Progenitor cell of endocrine pancreas (in vitro differentiated cells): ENCODE data around the gene ANO10. TPM values are rescaled to one million over a fixed set of nuclear protein-coding genes. Genes with fewer than 3 reads are reported as not detected.
"Not testable (repeated sequence)": the region's sequence is repeated elsewhere in the genome, so short reads cannot be mapped to it uniquely, and the experiment has no call there.

Experiments
- DNase-seq: peaks from one replicate; pipeline ENCODE4 v3.0.0; 2021; ENCODE audit warnings: low spot score; ENCODE audit not compliant: unreplicated experiment
- H3K27ac Mint-ChIP-seq: 2 replicates; pipeline ENCODE4 v1.8.0; 2021; ENCODE audit warnings: mild to moderate bottlenecking, moderate library complexity, mixed read lengths
- H3K27me3 Mint-ChIP-seq: 2 replicates; pipeline ENCODE4 v1.8.0; 2021; ENCODE audit warnings: mixed read lengths
- H3K36me3 Mint-ChIP-seq: 2 replicates; pipeline ENCODE4 v1.8.0; 2022; ENCODE audit warnings: mixed read lengths; ENCODE audit not compliant: insufficient read depth
- H3K4me1 Mint-ChIP-seq: 2 replicates; pipeline ENCODE4 v1.8.0; 2021; ENCODE audit warnings: low read depth, mixed read lengths
- H3K4me3 Mint-ChIP-seq: 2 replicates; pipeline ENCODE4 v1.8.0; 2021; ENCODE audit warnings: low read depth, mild to moderate bottlenecking, moderate library complexity, mixed read lengths
- H3K9me3 Mint-ChIP-seq: 2 replicates; pipeline ENCODE4 v1.8.0; 2021; ENCODE audit warnings: low read depth, mixed read lengths
- CTCF ChIP-seq: fragments of 200-600 bp; sonication (generic); IDR thresholded peaks from one replicate; pipeline ENCODE4 v1.5.0; 2021; ENCODE audit warnings: antibody characterized with exemption, mild to moderate bottlenecking; ENCODE audit not compliant: unreplicated experiment
- total RNA-seq: library from RNA; stranded (reverse); gene quantifications from 2 replicates; pipeline ENCODE4 v1.2.1, GENCODE V29; 2021

The ANO10 gene
- total RNA-seq, 1 donor from 2014 or later = 30.1 TPM

GRCh38 chr3:43465109-43465508, 156.7 kb downstream of the ANO10 start:
- TF ChIP-seq CTCF = no peak

GRCh38 chr3:43462566-43462965, 159.2 kb downstream of the ANO10 start:
- H3K27ac Mint-ChIP-seq, H3K4me1 Mint-ChIP-seq, H3K4me3 Mint-ChIP-seq, DNase-seq, H3K27me3 Mint-ChIP-seq: not testable (repeated sequence)
- peaks cover 18% of the 10 kb centered on the region for H3K9me3 Mint-ChIP-seq
- peaks cover 22% of the 10 kb centered on the region for H3K36me3 Mint-ChIP-seq

More at GRCh38 chr3:43465109-43465508, 156.7 kb downstream of the ANO10 start:
- Mint-ChIP-seq H3K9me3 (peaks cover 18% of the 10 kb centered on the region), H3K36me3 (peaks cover 22% of the 10 kb centered on the region), H3K4me1 (no peaks in the 10 kb centered on the region), H3K4me3 (no peak overlapping the region), H3K27me3 (no peaks in the 10 kb centered on the region), H3K27ac (no peak overlapping the region)
- DNase-seq = no peak

GRCh38 chr3:43461345-43461744, 160.5 kb downstream of the ANO10 start:
- Mint-ChIP-seq H3K27ac (no peak overlapping the region), H3K9me3 (peaks cover 18% of the 10 kb centered on the region), H3K4me3 (no peak overlapping the region), H3K27me3 (no peaks in the 10 kb centered on the region), H3K36me3 (peaks cover 21% of the 10 kb centered on the region), H3K4me1 (peaks cover 2% of the 10 kb centered on the region)
- DNase-seq = no peak
- TF ChIP-seq CTCF = no peak

GRCh38 chr3:43457038-43457437, 164.8 kb downstream of the ANO10 start:
- not testable (repeated sequence) for H3K9me3 Mint-ChIP-seq, H3K4me3 Mint-ChIP-seq, H3K27ac Mint-ChIP-seq, H3K4me1 Mint-ChIP-seq, DNase-seq, H3K27me3 Mint-ChIP-seq, H3K36me3 Mint-ChIP-seq

- Mint-ChIP-seq H3K27ac (no peak overlapping the region), H3K36me3 (no peaks in the 10 kb centered on the region), H3K9me3 (no peaks in the 10 kb centered on the region), H3K4me3 (no peak overlapping the region), H3K27me3 (no peaks in the 10 kb centered on the region), H3K4me1 (peaks cover 6% of the 10 kb centered on the region)
- DNase-seq = no peak
- TF ChIP-seq CTCF = no peak
These were observed 166.6 kb downstream of the ANO10 start for GRCh38 chr3:43455233-43455632.

- DNase-seq = no peak
- Mint-ChIP-seq H3K27me3 (no peaks in the 10 kb centered on the region), H3K9me3 (no peaks in the 10 kb centered on the region), H3K4me1 (peaks cover 6% of the 10 kb centered on the region), H3K27ac (no peak overlapping the region), H3K36me3 (no peaks in the 10 kb centered on the region), H3K4me3 (no peak overlapping the region)
- TF ChIP-seq CTCF = no peak
These were observed 167.8 kb downstream of the ANO10 start for GRCh38 chr3:43453981-43454380.
